ENCODE results near the gene PPFIA4.

The PPFIA4 gene

DNA sequence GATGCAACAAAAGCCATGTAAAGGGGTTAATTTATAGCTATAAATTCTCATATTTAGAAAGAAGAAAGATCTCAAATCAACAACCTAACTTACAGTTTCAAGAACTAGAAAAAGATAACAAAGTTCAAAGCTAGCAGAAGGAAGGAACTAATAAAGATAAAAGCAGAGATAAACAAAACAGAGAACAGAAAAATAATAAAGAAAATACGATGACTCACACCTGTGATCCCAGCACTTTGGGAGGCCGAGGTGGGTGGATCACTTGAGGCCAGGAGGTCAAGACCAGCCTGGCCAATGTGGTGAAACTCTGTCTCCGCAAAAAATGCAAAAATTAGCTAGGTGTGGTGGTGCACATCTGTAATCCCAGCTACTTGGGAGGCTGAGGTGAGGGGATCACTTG is 31.5 kb upstream of the PPFIA4 start:
- no peak overlapping the region for H3K4me2 ChIP-seq (ENCODE audit: insufficient read depth, low read length)
- H4K20me1 ChIP-seq (ENCODE audit: insufficient read depth, low read length), result no peaks in the 10 kb centered on the region
- no peak overlapping the region for H3K9ac ChIP-seq (ENCODE audit: low read depth, low read length)
- TF ChIP-seq EZH2 (IDR thresholded peaks at IDR 0.05; ENCODE audit: borderline replicate concordance, low read depth, low read length, severe bottlenecking) (no peak), CTCF (IDR thresholded peaks at IDR 0.05; ENCODE audit: borderline replicate concordance, extremely low read depth, low read length, poor library complexity, severe bottlenecking) (no peak)
- no peaks in the 10 kb centered on the region for H3K79me2 ChIP-seq (ENCODE audit: insufficient read depth, low read length)
- no peak overlapping the region for H3K27ac ChIP-seq (ENCODE audit: low read length)
- H3K4me1 ChIP-seq (ENCODE audit: insufficient read depth, low read length), result peaks cover 11% of the 10 kb centered on the region
- peaks cover 7% of the 10 kb centered on the region for H3K27me3 ChIP-seq (ENCODE audit: insufficient read depth, low read length, poor library complexity)
- H3K9me3 ChIP-seq (ENCODE audit: insufficient read depth, low read length, severe bottlenecking), result no peaks in the 10 kb centered on the region
- no peak overlapping the region for H2AFZ ChIP-seq (ENCODE audit: low read depth, low read length)
- H3K4me3 ChIP-seq (ENCODE audit: low read depth in 1 of 2, low read length in 2 of 2), result no peak overlapping the region
- H3K36me3 ChIP-seq (ENCODE audit: insufficient read depth, low read length), result no peaks in the 10 kb centered on the region
- DNase-seq (no peak), ATAC-seq (ENCODE audit: insufficient read depth, low read depth) (no peak)

DNA sequence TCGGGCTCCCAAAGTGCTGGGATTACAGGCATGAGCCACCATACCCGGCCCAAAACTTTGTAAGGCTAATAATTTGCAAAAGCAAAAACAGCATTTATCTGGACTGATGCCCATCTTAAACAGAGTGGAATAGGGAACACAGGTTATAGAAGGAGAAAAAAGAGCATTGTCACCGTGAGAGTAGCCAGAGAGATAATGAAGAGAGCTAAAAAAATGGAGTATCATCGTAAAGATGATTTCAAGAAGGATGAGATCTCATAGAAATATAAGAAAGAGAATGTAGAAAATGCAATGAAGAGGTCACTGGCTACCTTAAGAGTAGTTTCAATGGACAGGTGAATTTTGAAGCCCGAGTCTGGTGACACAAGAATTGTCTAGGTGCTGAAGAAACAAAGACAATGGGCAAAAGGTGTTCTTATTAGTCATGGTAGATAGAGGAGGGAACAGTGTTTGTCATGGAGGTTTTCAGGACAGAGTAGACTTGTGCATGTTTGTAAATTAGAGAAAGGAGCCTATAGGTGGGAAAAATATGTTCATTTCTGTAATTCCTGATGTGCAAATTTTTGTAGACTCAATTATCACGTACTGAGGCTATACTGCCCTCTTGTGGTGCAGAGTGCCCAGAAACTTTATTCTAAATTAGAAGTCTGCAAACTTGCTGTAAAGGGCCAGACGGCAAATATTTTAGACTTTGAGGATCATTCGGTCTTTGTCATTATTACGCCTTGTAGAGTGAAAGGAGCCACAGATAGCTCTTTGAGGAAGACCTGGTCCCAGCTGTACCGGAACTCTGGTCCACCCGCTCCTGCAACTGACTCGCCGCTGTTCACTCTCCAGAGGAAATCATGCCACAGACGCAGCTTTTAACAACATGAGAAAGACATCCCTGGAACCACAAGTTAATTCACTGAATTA is 27.2 kb upstream of the PPFIA4 start:
- Histone ChIP-seq H3K27ac (ENCODE audit: low read length) (peak overlapping the region; percentile 12; the same call in 1 of the 2 replicates), H3K4me2 (ENCODE audit: insufficient read depth, low read length) (peak overlapping the region; percentile 63), H3K36me3 (ENCODE audit: insufficient read depth, low read length) (no peaks in the 10 kb centered on the region), H3K9me3 (ENCODE audit: insufficient read depth, low read length, severe bottlenecking) (no peaks in the 10 kb centered on the region), H3K4me1 (ENCODE audit: insufficient read depth, low read length) (peaks cover 14% of the 10 kb centered on the region), H3K27me3 (ENCODE audit: insufficient read depth, low read length, poor library complexity) (peaks cover 3% of the 10 kb centered on the region), H3K79me2 (ENCODE audit: insufficient read depth, low read length) (no peaks in the 10 kb centered on the region), H4K20me1 (ENCODE audit: insufficient read depth, low read length) (no peaks in the 10 kb centered on the region), H3K9ac (ENCODE audit: low read depth, low read length) (peak overlapping the region; percentile 36), H2AFZ (ENCODE audit: low read depth, low read length) (peak overlapping the region; percentile 79), H3K4me3 (ENCODE audit: low read depth in 1 of 2, low read length in 2 of 2) (peak overlapping the region in 1 of 2 experiments; percentile 38; a peak in 2 of 4 replicates)
- peak; percentile 83 for ATAC-seq (ENCODE audit: insufficient read depth, low read depth)
- TF ChIP-seq EZH2 (IDR thresholded peaks at IDR 0.05; ENCODE audit: borderline replicate concordance, low read depth, low read length, severe bottlenecking) (no peak), CTCF (IDR thresholded peaks at IDR 0.05; ENCODE audit: borderline replicate concordance, extremely low read depth, low read length, poor library complexity, severe bottlenecking) (peak; percentile 88)
- peak; percentile 61 for DNase-seq

GRCh38 chr1:203000217-203000944 is 25.9 kb upstream of the PPFIA4 start:
- Histone ChIP-seq H4K20me1 (ENCODE audit: insufficient read depth, low read length) (no peaks in the 10 kb centered on the region), H3K4me3 (ENCODE audit: low read depth in 1 of 2, low read length in 2 of 2) (no peak overlapping the region), H3K9ac (ENCODE audit: low read depth, low read length) (no peak overlapping the region), H3K9me3 (ENCODE audit: insufficient read depth, low read length, severe bottlenecking) (no peaks in the 10 kb centered on the region), H3K4me1 (ENCODE audit: insufficient read depth, low read length) (peaks cover 14% of the 10 kb centered on the region), H3K79me2 (ENCODE audit: insufficient read depth, low read length) (no peaks in the 10 kb centered on the region), H3K36me3 (ENCODE audit: insufficient read depth, low read length) (no peaks in the 10 kb centered on the region), H3K27me3 (ENCODE audit: insufficient read depth, low read length, poor library complexity) (peaks cover 3% of the 10 kb centered on the region), H3K4me2 (ENCODE audit: insufficient read depth, low read length) (no peak overlapping the region), H3K27ac (ENCODE audit: low read length) (no peak overlapping the region), H2AFZ (ENCODE audit: low read depth, low read length) (no peak overlapping the region)
- TF ChIP-seq EZH2 (IDR thresholded peaks at IDR 0.05; ENCODE audit: borderline replicate concordance, low read depth, low read length, severe bottlenecking) (no peak), CTCF (IDR thresholded peaks at IDR 0.05; ENCODE audit: borderline replicate concordance, extremely low read depth, low read length, poor library complexity, severe bottlenecking) (no peak)
- DNase-seq, result no peak
- no peak for ATAC-seq (ENCODE audit: insufficient read depth, low read depth)

All from DND-41 (cell line).